OCI-M1 (cell line): ENCODE results near the gene FKRP.
"Not testable (repeated sequence)": the region's sequence is repeated elsewhere in the genome, so short reads cannot be mapped to it uniquely, and the experiment has no call there.

Experiments used
- DNase-seq: peaks from one replicate; lab custom pipeline; 2025; lab: John Stamatoyannopoulos, UW

FKRP gene

GRCh38 chr19:46745521-46746280 is at the start of gene FKRP:
Gene FKRP, plus strand, starts transcription at chr19:46746057. Its CDS starts 9,394 bp downstream, at chr19:46755451.
- peak; percentile 69 for DNase-seq

- no peak for DNase-seq
Measured at GRCh38 chr19:46696866-46697203, 49.0 kb upstream of the FKRP start.

- no peak for DNase-seq
Measured at GRCh38 chr19:46697204-46697960, 48.5 kb upstream of the FKRP start.

GRCh38 chr19:46698395-46699321 is 47.2 kb upstream of the FKRP start:
- DNase-seq: no peak

GRCh38 chr19:46700704-46701103 is 45.2 kb upstream of the FKRP start:
- DNase-seq: no peak

GRCh38 chr19:46704379-46705076 is 41.3 kb upstream of the FKRP start:
- DNase-seq: peak; percentile 90

GRCh38 chr19:46710687-46711086 is 35.2 kb upstream of the FKRP start:
- no peak for DNase-seq

GRCh38 chr19:46712768-46713338 is 33.0 kb upstream of the FKRP start:
- DNase-seq: not testable (repeated sequence)

GRCh38 chr19:46713781-46714443 is 31.9 kb upstream of the FKRP start:
- peak; percentile 80 for DNase-seq

GRCh38 chr19:46714444-46715106 is 31.3 kb upstream of the FKRP start:
- DNase-seq: peak; percentile 80

- DNase-seq: no peak
Measured at GRCh38 chr19:46715620-46715974, 30.3 kb upstream of the FKRP start.

- peak; percentile 18 for DNase-seq
Measured at GRCh38 chr19:46715975-46716671, 29.7 kb upstream of the FKRP start.

- DNase-seq: no peak
Measured at GRCh38 chr19:46716672-46717033, 29.2 kb upstream of the FKRP start.

GRCh38 chr19:46717034-46717715 is 28.7 kb upstream of the FKRP start, which contains the start of gene PRKD2:
Gene PRKD2, minus strand, starts transcription at chr19:46717114. Its CDS starts 744 bp downstream, at chr19:46716370.
- DNase-seq: peak; percentile 91

- DNase-seq: peak; percentile 59
Measured at GRCh38 chr19:46717716-46718143, 28.1 kb upstream of the FKRP start.

- DNase-seq: peak; percentile 79
Measured at GRCh38 chr19:46718157-46718933, 27.5 kb upstream of the FKRP start.

GRCh38 chr19:46718934-46719622 is 26.8 kb upstream of the FKRP start:
- DNase-seq: no peak
